ENCODE results near the gene RASAL3. TPM values are rescaled to one million over a fixed set of nuclear protein-coding genes. Genes with fewer than 3 reads are reported as not detected.
A peak's percentile ranks its signal among the peaks of the same experiment; 100 is the strongest.

The RASAL3 gene
- total RNA-seq, 1 experiment from 2014 or later: 0.57 TPM

GRCh38 chr19:15419413-15420025 is 44.8 kb downstream of the RASAL3 start:
- DNase-seq (ENCODE audit: low read depth, low spot score) (no peak), ATAC-seq (no peak)
- Histone ChIP-seq H2AFZ (ENCODE audit: low read depth, low read length, poor library complexity, severe bottlenecking) (no peak overlapping the region), H3K4me1 (ENCODE audit: control insufficient read depth in 1 of 2, insufficient read depth in 2 of 2, low read length in 2 of 2) (peaks cover 15 to 16% of the 10 kb centered on the region in 2 experiments; a peak in 3 of 4 replicates), H3K9me3 (ENCODE audit: control insufficient read depth in 1 of 2, insufficient read depth in 1 of 2, low read depth in 1 of 2, low read length in 2 of 2) (no peaks in the 10 kb centered on the region), H3K27ac (ENCODE audit: low read depth, low read length) (no peak overlapping the region), H3K79me2 (ENCODE audit: insufficient read depth, low read length) (peaks cover 41% of the 10 kb centered on the region), H3K9ac (ENCODE audit: low read length) (peak overlapping the region; percentile 46), H3K27me3 (ENCODE audit: insufficient read depth, low read length) (no peaks in the 10 kb centered on the region), H3K4me2 (ENCODE audit: low read length) (peak overlapping the region; percentile 85), H3K4me3 (replicated peaks in 1 of 2; ENCODE audit: low read depth in 1 of 2, low read length in 2 of 2) (peak overlapping the region; percentile 36 to 100), H3K9me2 (ENCODE audit: insufficient read depth) (no peaks in the 10 kb centered on the region), H4K20me1 (ENCODE audit: insufficient read depth) (no peaks in the 10 kb centered on the region; the same call in 1 of the 2 replicates), H3K36me3 (ENCODE audit: control insufficient read depth in 1 of 2, insufficient read depth in 2 of 2, low read length in 2 of 2) (peaks cover 14 to 20% of the 10 kb centered on the region in 2 experiments; a peak in 3 of 4 replicates)
- no TSS peak for BruUV-seq (replicated peaks)
- ChIA-PET POLR2A (interaction anchor here (0.6 to 3.0 kb wide), 15 partner anchors 10 to 656 kb away, joined by 3 to 22 read pairs (median 4); partner anchors contain the start of genes AKAP8 and TPM4), CTCF (interaction anchor here (0.7 to 5.7 kb wide), 11 partner anchors 13 to 258 kb away, joined by 3 to 68 read pairs (median 4); partner anchors contain the start of gene AKAP8), RAD21 (ENCODE audit: low non-redundant PET in 1 of 2, low total read pairs in 2 of 2, uncharacterized antibody in 2 of 2, unreplicated experiment in 2 of 2) (interaction anchor here (0.5 to 1.5 kb wide), 6 partner anchors 15 to 328 kb away, joined by 3 to 9 read pairs (median 4); partner anchors contain the start of gene AKAP8 (in 1 of the 2))
- no peak for TF ChIP-seq POLR2A (IDR thresholded peaks at IDR 0.05; ENCODE audit: borderline replicate concordance, extremely low read depth, insufficient read depth, insufficient read length)
- 0 out of 6 replicates have a peak, but pooled peaks of 2 of the 3 experiments have one; percentile 3 to 12 for TF ChIP-seq CTCF (IDR thresholded peaks at IDR 0.05 in 2 of 3, conservative IDR thresholded peaks at IDR 0.05 in 1 of 3; ENCODE audit: borderline replicate concordance in 1 of 3, insufficient read depth in 1 of 3, low read depth in 2 of 3, low read length in 2 of 3)
- TF ChIP-seq ZNF274 (IDR thresholded peaks at IDR 0.05; ENCODE audit: low read depth, low read length): no peak
- intact Hi-C loops (cut with micrococcal nuclease): loop anchor here (1.0 to 2.0 kb wide), 2 partner anchors 39 to 137 kb away; no protein-coding TSS in a partner anchor
